Neural cell (in vitro differentiated cells): ENCODE results near the gene PRRG4. TPM values are rescaled to one million over a fixed set of nuclear protein-coding genes. Genes with fewer than 3 reads are reported as not detected.

ENCODE experiments used
- H2AFZ ChIP-seq: fragments of 200-600, 300-800 bp; sonication (generic), shearing (Covaris generic); 2 replicates; pipeline ENCODE4 v1.6.0; 2014; ENCODE audit warnings: low read depth, mild to moderate bottlenecking, antibody characterized with exemption, low read length, moderate library complexity
- H3F3A ChIP-seq: fragments of 200-600 bp; shearing (Covaris generic); 2 replicates; pipeline ENCODE4 v1.6.1; 2016; ENCODE audit warnings: mild to moderate bottlenecking, moderate library complexity, mixed read lengths, antibody characterized with exemption, low read length; ENCODE audit not compliant: insufficient read depth, poor library complexity, severe bottlenecking
- H3K27ac ChIP-seq: fragments of 200-600, 300-800 bp; sonication (generic), shearing (Covaris generic); 2 replicates; pipeline ENCODE4 v1.5.1; 2014; ENCODE audit warnings: mild to moderate bottlenecking, low read length, moderate library complexity
- H3K27me3 ChIP-seq: fragments of 300-800, 200-600 bp; sonication (generic), shearing (Covaris generic); 2 replicates; pipeline ENCODE4 v1.6.0; 2014; ENCODE audit warnings: mild to moderate bottlenecking, low read depth, low read length, moderate library complexity; ENCODE audit not compliant: insufficient read depth
- H3K36me3 ChIP-seq: fragments of 300-800, 200-600 bp; sonication (generic), shearing (Covaris generic); 2 replicates; pipeline ENCODE4 v1.5.1; 2014; ENCODE audit warnings: mild to moderate bottlenecking, antibody characterized with exemption, low read length, moderate library complexity; ENCODE audit not compliant: insufficient read depth
- H3K4me2 ChIP-seq: fragments of 300-800, 200-600 bp; sonication (generic), shearing (Covaris generic); 2 replicates; pipeline ENCODE4 v1.6.0; 2014; ENCODE audit warnings: mild to moderate bottlenecking, low read length
- H3K4me3 ChIP-seq: fragments of 300-800, 200-600 bp; sonication (generic), shearing (Covaris generic); 2 replicates; pipeline ENCODE4 v1.5.1; 2014; ENCODE audit warnings: mild to moderate bottlenecking, low read length, moderate library complexity
- H3K79me2 ChIP-seq: fragments of 200-600 bp; shearing (Covaris generic); replicated peaks from 2 replicates; pipeline ENCODE4 v1.6.0; 2014; ENCODE audit warnings: mild to moderate bottlenecking, low read length, moderate library complexity; ENCODE audit not compliant: insufficient read depth
- H3K9ac ChIP-seq: fragments of 300-800, 200-600 bp; sonication (generic), shearing (Covaris generic); 2 replicates; pipeline ENCODE4 v1.6.1; 2016; ENCODE audit warnings: mild to moderate bottlenecking, low read length, mixed read lengths
- H3K9me2 ChIP-seq: fragments of 200-600 bp; shearing (Covaris generic); 2 replicates; pipeline ENCODE4 v1.6.1; 2016; ENCODE audit warnings: mild to moderate bottlenecking, low read length, mixed read lengths; ENCODE audit not compliant: insufficient read depth
- H3K9me3 ChIP-seq: fragments of 200-600, 300-800 bp; sonication (generic), shearing (Covaris generic); 2 replicates; pipeline ENCODE4 v1.6.1; 2016; ENCODE audit warnings: mild to moderate bottlenecking, mixed run types, low read length, moderate library complexity, mixed read lengths
- H4K20me1 ChIP-seq: fragments of 200-600 bp; shearing (Covaris generic); 2 replicates; pipeline ENCODE4 v1.6.1; 2016; ENCODE audit warnings: mild to moderate bottlenecking, mixed run types; ENCODE audit not compliant: insufficient read depth
- CTCF ChIP-seq: fragments of 450-650 bp; IDR thresholded peaks from 2 replicates; pipeline ENCODE4 v1.5.1; 2014; ENCODE audit warnings: antibody characterized with exemption, mild to moderate bottlenecking, moderate library complexity; ENCODE audit not compliant: poor library complexity, severe bottlenecking
- EP300 ChIP-seq: fragments of 450-650 bp; conservative IDR thresholded peaks from 2 replicates; pipeline ENCODE4 v1.6.1; 2014; ENCODE audit warnings: antibody characterized with exemption, mild to moderate bottlenecking, moderate library complexity; ENCODE audit not compliant: poor library complexity, severe bottlenecking
- EZH2 ChIP-seq: fragments of 200-600, 300-800 bp; shearing (Covaris generic), sonication (generic); IDR thresholded peaks from 2 replicates; pipeline ENCODE4 v1.6.1; 2014; ENCODE audit warnings: antibody characterized with exemption, low read length, borderline replicate concordance, mild to moderate bottlenecking; ENCODE audit not compliant: insufficient read depth, poor library complexity, severe bottlenecking
- MXI1 ChIP-seq: fragments of 450-650 bp; conservative IDR thresholded peaks from 2 replicates; pipeline ENCODE4 v1.6.1; 2014; ENCODE audit warnings: antibody characterized with exemption, mild to moderate bottlenecking; ENCODE audit not compliant: poor library complexity, severe bottlenecking
- POLR2AphosphoS5 ChIP-seq: IDR thresholded peaks from 2 replicates; pipeline ENCODE4 v1.6.1; 2012
- RAD21 ChIP-seq: fragments of 450-650 bp; conservative IDR thresholded peaks from 2 replicates; pipeline ENCODE4 v1.6.1; 2014; ENCODE audit warnings: antibody characterized with exemption, mild to moderate bottlenecking, moderate library complexity
- SMC3 ChIP-seq: fragments of 450-650 bp; conservative IDR thresholded peaks from 2 replicates; pipeline ENCODE4 v1.6.1; 2014; ENCODE audit warnings: antibody characterized with exemption, mild to moderate bottlenecking, moderate library complexity; ENCODE audit not compliant: poor library complexity
- TAF1 ChIP-seq: IDR thresholded peaks from 2 replicates; pipeline ENCODE4 v1.6.1; 2012; ENCODE audit warnings: low read depth
- polyA plus RNA-seq: library from polyadenylated mRNA; depleted of rRNA; stranded (reverse); fragments of >200 nt; gene quantifications from 2 replicates; pipeline ENCODE4 v1.2.3, GENCODE V29; 2014
- TF ChIP-seq, protein P1 (sequence below): IDR thresholded peaks from 2 replicates; pipeline ENCODE4 v1.6.1; 2012; ENCODE audit warnings: borderline replicate concordance

Gene PRRG4
- polyA plus RNA-seq, 1 donor from 2014 or later, result not detected

DNA sequence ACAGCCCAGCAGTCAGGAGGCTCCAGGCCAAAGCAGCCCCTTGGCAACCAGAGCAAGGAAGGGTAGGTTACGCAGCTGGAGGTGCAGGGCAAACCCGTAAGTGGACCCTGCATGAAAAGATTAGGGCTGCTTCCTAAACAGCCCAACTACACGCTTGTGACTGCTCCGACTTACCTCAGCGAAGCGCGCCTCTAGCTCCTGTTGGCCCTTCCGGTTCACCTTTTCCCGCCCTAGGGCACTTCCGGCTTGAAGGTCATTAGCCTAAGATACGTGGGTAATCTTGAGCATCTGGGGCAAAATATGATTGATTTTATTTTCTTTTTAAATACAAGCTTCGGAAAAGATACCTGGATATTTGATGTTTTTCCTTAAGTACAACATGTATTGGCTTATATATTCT lies 35.3 kb upstream of the PRRG4 start, which contains the start of gene CCDC73:
Gene CCDC73, minus strand, starts transcription at position 224 of the 400 bp plus-strand sequence. CDS start 34,419 bp downstream, outside the sequence.
- Histone ChIP-seq H2AFZ (no peak within 1 kb of the TSS), H3K4me3 (no peak within 1 kb of the TSS), H3K9me3 (no peaks in the 10 kb centered on the region), H3K27ac (no peak within 1 kb of the TSS), H3K36me3 (no peaks in the 10 kb centered on the region), H3K79me2 (no peaks in the 10 kb centered on the region), H3K9me2 (no peaks in the 10 kb centered on the region), H3K9ac (no peak within 1 kb of the TSS), H3F3A (no peaks in the 10 kb centered on the region), H3K27me3 (no peaks in the 10 kb centered on the region), H4K20me1 (no peaks in the 10 kb centered on the region), H3K4me2 (no peak within 1 kb of the TSS)
- no peak for TF ChIP-seq POLR2AphosphoS5
- TF ChIP-seq CTCF, result no peak
- TF ChIP-seq EP300, result no peak
- TF ChIP-seq, protein P1, sequence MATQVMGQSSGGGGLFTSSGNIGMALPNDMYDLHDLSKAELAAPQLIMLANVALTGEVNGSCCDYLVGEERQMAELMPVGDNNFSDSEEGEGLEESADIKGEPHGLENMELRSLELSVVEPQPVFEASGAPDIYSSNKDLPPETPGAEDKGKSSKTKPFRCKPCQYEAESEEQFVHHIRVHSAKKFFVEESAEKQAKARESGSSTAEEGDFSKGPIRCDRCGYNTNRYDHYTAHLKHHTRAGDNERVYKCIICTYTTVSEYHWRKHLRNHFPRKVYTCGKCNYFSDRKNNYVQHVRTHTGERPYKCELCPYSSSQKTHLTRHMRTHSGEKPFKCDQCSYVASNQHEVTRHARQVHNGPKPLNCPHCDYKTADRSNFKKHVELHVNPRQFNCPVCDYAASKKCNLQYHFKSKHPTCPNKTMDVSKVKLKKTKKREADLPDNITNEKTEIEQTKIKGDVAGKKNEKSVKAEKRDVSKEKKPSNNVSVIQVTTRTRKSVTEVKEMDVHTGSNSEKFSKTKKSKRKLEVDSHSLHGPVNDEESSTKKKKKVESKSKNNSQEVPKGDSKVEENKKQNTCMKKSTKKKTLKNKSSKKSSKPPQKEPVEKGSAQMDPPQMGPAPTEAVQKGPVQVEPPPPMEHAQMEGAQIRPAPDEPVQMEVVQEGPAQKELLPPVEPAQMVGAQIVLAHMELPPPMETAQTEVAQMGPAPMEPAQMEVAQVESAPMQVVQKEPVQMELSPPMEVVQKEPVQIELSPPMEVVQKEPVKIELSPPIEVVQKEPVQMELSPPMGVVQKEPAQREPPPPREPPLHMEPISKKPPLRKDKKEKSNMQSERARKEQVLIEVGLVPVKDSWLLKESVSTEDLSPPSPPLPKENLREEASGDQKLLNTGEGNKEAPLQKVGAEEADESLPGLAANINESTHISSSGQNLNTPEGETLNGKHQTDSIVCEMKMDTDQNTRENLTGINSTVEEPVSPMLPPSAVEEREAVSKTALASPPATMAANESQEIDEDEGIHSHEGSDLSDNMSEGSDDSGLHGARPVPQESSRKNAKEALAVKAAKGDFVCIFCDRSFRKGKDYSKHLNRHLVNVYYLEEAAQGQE, result no peak
- TF ChIP-seq MXI1, result no peak
- TF ChIP-seq TAF1, result no peak
- TF ChIP-seq EZH2, result no peak
- no peak for TF ChIP-seq RAD21
- TF ChIP-seq SMC3, result no peak

DNA sequence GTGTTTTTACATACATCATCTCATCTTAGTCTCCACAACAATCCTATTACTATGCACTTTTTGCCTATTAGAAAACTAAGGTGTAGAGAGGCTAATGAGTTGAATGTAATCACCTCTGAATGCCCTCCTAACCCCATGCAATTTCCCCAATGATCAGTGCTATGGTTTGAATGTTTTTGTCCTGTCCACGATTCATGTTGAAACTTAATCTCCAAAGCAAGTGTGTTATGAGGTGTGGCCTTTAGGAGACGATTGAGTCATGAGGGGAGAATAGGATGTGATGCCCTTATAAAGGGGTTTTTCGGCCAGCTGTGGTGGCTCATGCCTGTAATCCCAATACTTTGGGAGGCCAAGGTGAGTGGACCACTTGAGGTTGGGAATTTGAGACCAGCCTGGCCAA lies 33.3 kb upstream of the PRRG4 start:
- H3K27ac ChIP-seq, result no peak overlapping the region
- TF ChIP-seq MXI1 (no peak), EZH2 (no peak), EP300 (no peak), TAF1 (no peak), CTCF (no peak), SMC3 (no peak), POLR2AphosphoS5 (no peak), RAD21 (no peak)
- TF ChIP-seq, protein P1, result no peak
- no peaks in the 10 kb centered on the region for H3K79me2 ChIP-seq

More for the DNA sequence above, 33.3 kb upstream of the PRRG4 start:
- H3K9ac ChIP-seq, result no peak overlapping the region
- H3K4me2 ChIP-seq, result no peak overlapping the region
- H2AFZ ChIP-seq, result no peak overlapping the region
- no peaks in the 10 kb centered on the region for H3F3A ChIP-seq
- H3K27me3 ChIP-seq, result no peaks in the 10 kb centered on the region
- H3K36me3 ChIP-seq, result no peaks in the 10 kb centered on the region
- no peaks in the 10 kb centered on the region for H3K9me2 ChIP-seq
- H3K4me3 ChIP-seq, result no peak overlapping the region
- H3K9me3 ChIP-seq, result no peaks in the 10 kb centered on the region
- no peaks in the 10 kb centered on the region for H4K20me1 ChIP-seq
